GM10248 (cell line): ENCODE measurements around the gene ARHGEF2.

Experiments
- CTCF ChIA-PET: fragments of 300-600 bp; sonication (Branson Sonifier 250); formaldehyde crosslinking; extraction: SDS; loops from one replicate; lab custom pipeline; 2021; ENCODE audit warnings: antibody characterized with exemption; lab: Yijun Ruan, JAX
- POLR2A ChIA-PET: fragments of 350-650 bp; sonication (Branson Sonifier 250); formaldehyde crosslinking; extraction: SDS; loops from one replicate; lab custom pipeline; 2020; ENCODE audit warnings: antibody characterized with exemption; lab: Yijun Ruan, JAX
- DNase-seq: peaks from one replicate; pipeline ENCODE4 v3.0.0; 2012; ENCODE audit errors: extremely low spot score
- TF ChIP-seq, protein P1 (sequence below): IDR thresholded peaks from 2 replicates; pipeline ENCODE4 v1.5.1; 2012; ENCODE audit warnings: mild to moderate bottlenecking, low read depth; ENCODE audit errors: extremely low read depth, missing control alignments, control extremely low read depth

The ARHGEF2 gene

DNA sequence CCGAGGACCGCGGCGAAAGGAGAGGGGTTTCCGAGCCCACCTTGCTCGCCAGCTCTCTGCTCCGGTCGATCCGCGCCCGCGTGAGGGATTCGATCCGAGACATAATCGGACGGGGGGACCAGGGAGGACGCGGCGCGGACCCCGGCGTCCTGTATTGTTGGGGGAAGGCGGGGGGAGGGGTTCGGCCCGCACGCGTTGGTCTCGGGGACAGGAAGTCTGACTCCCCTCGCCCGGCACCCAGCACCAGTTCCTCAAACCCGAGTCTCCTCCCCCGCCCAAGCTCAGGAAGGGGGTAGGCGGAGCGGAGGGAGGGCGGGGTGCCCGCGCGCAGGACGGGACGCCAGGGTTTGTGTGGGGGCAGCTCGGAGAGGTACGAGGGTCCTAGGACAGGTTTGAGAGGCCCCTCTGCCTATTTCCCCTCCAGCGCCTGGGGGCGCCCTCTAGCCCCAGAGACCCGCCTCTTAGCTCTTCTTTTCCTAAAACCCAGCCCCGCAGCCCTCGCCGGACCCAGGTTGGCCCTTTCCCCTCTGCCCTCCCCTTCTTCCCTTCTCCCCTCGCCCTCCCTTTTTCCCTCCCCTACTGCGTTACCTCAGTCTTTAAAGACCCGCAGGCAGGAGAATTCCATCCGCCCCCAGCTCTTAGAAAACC is at the start of gene ARHGEF2:
Gene ARHGEF2, minus strand, starts transcription at position 223 of the 648 bp plus-strand sequence. Its CDS starts 120 bp downstream, at position 103.
- peak; percentile 90 for DNase-seq
- ChIA-PET CTCF (interaction anchor here (0.6 to 19.5 kb wide), 9 partner anchors 8 to 247 kb away, joined by 3 to 215 read pairs (median 6); no protein-coding TSS in a partner anchor), POLR2A (interaction anchor here (0.6 to 1.3 kb wide), 5 partner anchors 8 to 322 kb away, joined by 3 to 6 read pairs (median 4); no protein-coding TSS in a partner anchor)
- TF ChIP-seq, protein P1, sequence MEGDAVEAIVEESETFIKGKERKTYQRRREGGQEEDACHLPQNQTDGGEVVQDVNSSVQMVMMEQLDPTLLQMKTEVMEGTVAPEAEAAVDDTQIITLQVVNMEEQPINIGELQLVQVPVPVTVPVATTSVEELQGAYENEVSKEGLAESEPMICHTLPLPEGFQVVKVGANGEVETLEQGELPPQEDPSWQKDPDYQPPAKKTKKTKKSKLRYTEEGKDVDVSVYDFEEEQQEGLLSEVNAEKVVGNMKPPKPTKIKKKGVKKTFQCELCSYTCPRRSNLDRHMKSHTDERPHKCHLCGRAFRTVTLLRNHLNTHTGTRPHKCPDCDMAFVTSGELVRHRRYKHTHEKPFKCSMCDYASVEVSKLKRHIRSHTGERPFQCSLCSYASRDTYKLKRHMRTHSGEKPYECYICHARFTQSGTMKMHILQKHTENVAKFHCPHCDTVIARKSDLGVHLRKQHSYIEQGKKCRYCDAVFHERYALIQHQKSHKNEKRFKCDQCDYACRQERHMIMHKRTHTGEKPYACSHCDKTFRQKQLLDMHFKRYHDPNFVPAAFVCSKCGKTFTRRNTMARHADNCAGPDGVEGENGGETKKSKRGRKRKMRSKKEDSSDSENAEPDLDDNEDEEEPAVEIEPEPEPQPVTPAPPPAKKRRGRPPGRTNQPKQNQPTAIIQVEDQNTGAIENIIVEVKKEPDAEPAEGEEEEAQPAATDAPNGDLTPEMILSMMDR, result peak; percentile 33

DNA sequence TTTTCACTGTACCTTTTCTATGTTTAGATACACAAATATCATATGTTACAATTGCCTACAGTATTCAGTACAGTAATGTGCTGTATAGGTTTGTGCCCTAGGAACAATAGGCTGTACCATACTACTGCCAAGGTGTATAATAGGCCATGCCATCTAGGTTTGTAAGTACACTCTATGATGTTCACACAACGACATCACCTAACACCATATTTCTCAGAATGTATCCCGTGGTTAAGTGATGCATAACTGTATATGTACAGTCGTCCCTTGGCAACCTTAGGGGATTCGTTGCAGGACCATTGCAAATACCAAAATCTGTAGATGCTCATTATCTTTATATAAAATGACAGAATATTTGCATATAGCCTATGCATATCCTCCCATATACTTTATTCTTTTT is 48.2 kb upstream of the ARHGEF2 start:
- CTCF ChIA-PET, result interaction anchor here (1.1 to 2.6 kb wide), 3 partner anchors 13 to 102 kb away, joined by 3 to 27 read pairs (median 4); no protein-coding TSS in a partner anchor
- POLR2A ChIA-PET, result no interaction called here
- DNase-seq, result no peak
- TF ChIP-seq, protein P1, result no peak

DNA sequence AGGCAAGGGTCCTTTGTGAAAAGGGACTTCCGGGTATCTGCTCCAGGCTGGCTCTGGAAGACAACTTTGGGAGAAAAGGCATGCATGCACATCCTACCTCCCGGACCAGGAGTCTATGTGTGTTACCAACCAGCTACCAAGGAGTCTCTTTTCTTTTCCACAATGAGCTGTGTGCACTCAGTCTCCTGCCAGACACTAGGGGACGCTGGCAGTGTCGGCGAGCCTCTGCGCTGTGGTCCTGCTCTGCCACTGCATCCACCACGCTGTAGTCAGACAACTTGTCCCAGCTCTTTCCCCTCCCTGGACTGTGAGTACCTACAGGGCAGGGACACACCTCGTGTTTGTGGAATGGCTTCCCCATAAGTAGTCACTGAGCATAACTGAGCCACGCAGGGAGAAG is 47.5 kb upstream of the ARHGEF2 start:
- TF ChIP-seq, protein P1, result peak; percentile 76
- ChIA-PET POLR2A (no interaction called here), CTCF (interaction anchor here (0.7 to 2.6 kb wide), 13 partner anchors 10 to 131 kb away, joined by 3 to 27 read pairs (median 4); no protein-coding TSS in a partner anchor)
- peak; percentile 71 for DNase-seq

DNA sequence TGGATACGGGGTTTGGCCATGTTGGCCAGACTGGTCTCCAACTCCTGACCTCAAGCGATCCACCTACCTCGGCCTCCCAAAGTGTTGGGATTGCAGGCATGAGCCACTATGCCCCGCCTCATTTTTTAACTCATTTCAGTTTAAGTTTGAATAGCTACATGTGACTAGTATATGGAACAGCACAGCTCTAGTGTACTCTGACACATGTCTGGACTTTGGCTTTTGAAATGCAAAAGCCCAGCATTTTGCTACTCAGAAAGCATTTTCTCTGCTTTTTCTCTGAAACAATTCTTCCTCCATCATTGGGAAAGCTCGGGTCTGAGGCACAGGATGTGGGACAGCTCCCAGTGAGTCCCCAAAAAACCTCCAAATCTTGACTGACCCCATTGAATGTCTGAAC is 46.5 kb upstream of the ARHGEF2 start:
- CTCF ChIA-PET, result interaction anchor here (1.1 to 2.6 kb wide), 5 partner anchors 8 to 130 kb away, joined by 3 to 27 read pairs (median 5); no protein-coding TSS in a partner anchor
- POLR2A ChIA-PET, result no interaction called here
- TF ChIP-seq, protein P1, result no peak
- no peak for DNase-seq

DNA sequence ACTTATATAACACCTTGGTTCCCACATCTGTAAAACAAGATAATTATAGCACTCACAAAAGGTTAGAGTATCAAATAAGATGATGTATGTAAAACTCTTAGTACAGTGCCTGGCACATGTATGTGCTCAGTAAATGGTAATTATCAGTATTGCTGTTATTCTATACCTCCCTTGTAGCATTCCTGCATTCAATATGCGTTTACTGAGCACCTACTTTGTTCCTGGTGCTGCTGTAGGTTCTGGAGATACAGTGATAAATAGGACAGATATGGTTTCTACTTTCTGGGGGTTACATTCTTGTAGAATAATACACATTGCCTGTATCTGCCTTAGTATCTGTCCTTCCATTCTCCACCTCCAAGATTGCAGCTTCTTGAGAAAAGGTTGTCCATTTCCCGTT is 43.6 kb upstream of the ARHGEF2 start:
- TF ChIP-seq, protein P1, result no peak
- DNase-seq, result no peak
- ChIA-PET CTCF (no interaction called here), POLR2A (interaction anchor here (0.6 kb wide), 1 partner anchor 765 kb away, joined by 3 read pairs; no protein-coding TSS in a partner anchor)

DNA sequence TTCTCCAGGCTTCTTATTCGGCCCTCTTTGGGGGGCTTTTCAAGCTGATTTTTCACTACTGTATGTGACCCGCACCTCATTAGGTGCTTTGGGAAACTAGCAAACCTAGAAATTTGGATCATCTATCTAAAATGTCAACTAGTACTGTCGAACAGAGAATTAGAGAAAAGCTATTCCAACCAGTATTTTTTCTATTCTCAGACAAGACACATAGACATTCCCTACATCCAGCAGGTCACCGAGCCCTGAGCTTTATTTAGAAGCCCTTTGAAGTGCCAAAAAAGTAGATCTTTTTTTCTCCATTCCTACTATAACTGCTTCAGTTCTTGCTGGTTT is 42.7 kb upstream of the ARHGEF2 start:
- POLR2A ChIA-PET, result interaction anchor here (0.5 to 0.6 kb wide), 3 partner anchors 48 to 885 kb away, joined by 3 to 8 read pairs (median 6); no protein-coding TSS in a partner anchor
- DNase-seq, result no peak
- TF ChIP-seq, protein P1, result no peak
- CTCF ChIA-PET, result interaction anchor here (0.7 to 1.2 kb wide), 3 partner anchors 29 to 45 kb away, joined by 3 to 5 read pairs (median 3); partner anchors contain the start of genes LAMTOR2 and UBQLN4
